ENCODE measurements around the gene TAS1R3. TPM values are rescaled to one million over a fixed set of nuclear protein-coding genes. Genes with fewer than 3 reads are reported as not detected.
A peak's percentile ranks its signal among the peaks of the same experiment; 100 is the strongest.

Gene TAS1R3
- total RNA-seq, 1 donor from 2014 or later: not detected

GRCh38 chr1:1320666-1321448 is 10.2 kb upstream of the TAS1R3 start:
- no peak overlapping the region for H3K27ac ChIP-seq
- H3K36me3 Mint-ChIP-seq: peaks cover 10% of the 10 kb centered on the region
- no peak overlapping the region for H3K4me3 Mint-ChIP-seq
- H3K9me3 Mint-ChIP-seq: no peaks in the 10 kb centered on the region
- H4K20me1 ChIP-seq (ENCODE audit: low read depth): peaks cover 80% of the 10 kb centered on the region
- H3K27me3 ChIP-seq: no peaks in the 10 kb centered on the region
- H3K79me2 ChIP-seq (ENCODE audit: low read depth): peaks cover 91% of the 10 kb centered on the region
- TF ChIP-seq EZH2 (IDR thresholded peaks at IDR 0.05): no peak
- TF ChIP-seq CTCF (IDR thresholded peaks at IDR 0.05): no peak
- TF ChIP-seq EZH2phosphoT487 (IDR thresholded peaks at IDR 0.05): no peak
- H3K27me3 Mint-ChIP-seq (ENCODE audit: insufficient read depth, low read depth): peaks cover 12% of the 10 kb centered on the region
- peaks cover 9% of the 10 kb centered on the region for H3K4me1 ChIP-seq
- H3K4me2 ChIP-seq: no peak overlapping the region
- H3F3A ChIP-seq (ENCODE audit: low read depth): peaks cover 13% of the 10 kb centered on the region
- no peak overlapping the region for H2AFZ ChIP-seq (replicated peaks)
- H3K9ac ChIP-seq: no peak overlapping the region
- H3K4me1 Mint-ChIP-seq: peaks cover 16% of the 10 kb centered on the region
- DNase-seq (ENCODE audit: low spot score): no peak
- no peaks in the 10 kb centered on the region for H3K36me3 ChIP-seq
- no peak overlapping the region for H3K4me3 ChIP-seq
- no peaks in the 10 kb centered on the region for H3K9me3 ChIP-seq (ENCODE audit: low read depth)
- H3K27ac Mint-ChIP-seq: no peak overlapping the region

- H3K27me3 Mint-ChIP-seq (ENCODE audit: insufficient read depth, low read depth): peaks cover 10% of the 10 kb centered on the region
- Histone ChIP-seq H3F3A (ENCODE audit: low read depth) (peaks cover 7% of the 10 kb centered on the region), H3K27ac (no peak overlapping the region), H3K79me2 (ENCODE audit: low read depth) (peaks cover 86% of the 10 kb centered on the region), H4K20me1 (ENCODE audit: low read depth) (peaks cover 79% of the 10 kb centered on the region), H3K36me3 (no peaks in the 10 kb centered on the region), H3K27me3 (no peaks in the 10 kb centered on the region), H3K9me3 (ENCODE audit: low read depth) (no peaks in the 10 kb centered on the region), H3K9ac (no peak overlapping the region), H3K4me3 (no peak overlapping the region), H3K4me2 (no peak overlapping the region), H2AFZ (replicated peaks) (no peak overlapping the region), H3K4me1 (peaks cover 4% of the 10 kb centered on the region)
- no peak overlapping the region for H3K4me3 Mint-ChIP-seq
- peaks cover 9% of the 10 kb centered on the region for H3K36me3 Mint-ChIP-seq
- TF ChIP-seq EZH2 (IDR thresholded peaks at IDR 0.05) (no peak), CTCF (IDR thresholded peaks at IDR 0.05) (no peak), EZH2phosphoT487 (IDR thresholded peaks at IDR 0.05) (no peak)
- DNase-seq (ENCODE audit: low spot score): no peak
- H3K4me1 Mint-ChIP-seq: peaks cover 11% of the 10 kb centered on the region
- no peaks in the 10 kb centered on the region for H3K9me3 Mint-ChIP-seq
- H3K27ac Mint-ChIP-seq: no peak overlapping the region
Observed at GRCh38 chr1:1321477-1321876, 9.6 kb upstream of the TAS1R3 start.

- Histone ChIP-seq H3K36me3 (no peaks in the 10 kb centered on the region), H3K27ac (no peak overlapping the region), H3K4me3 (no peak overlapping the region), H3F3A (ENCODE audit: low read depth) (no peaks in the 10 kb centered on the region), H4K20me1 (ENCODE audit: low read depth) (peaks cover 70% of the 10 kb centered on the region), H3K79me2 (ENCODE audit: low read depth) (peaks cover 77% of the 10 kb centered on the region), H2AFZ (replicated peaks) (no peak overlapping the region), H3K9ac (no peak overlapping the region), H3K4me1 (peaks cover 4% of the 10 kb centered on the region), H3K27me3 (no peaks in the 10 kb centered on the region), H3K9me3 (ENCODE audit: low read depth) (no peaks in the 10 kb centered on the region), H3K4me2 (no peak overlapping the region)
- Mint-ChIP-seq H3K4me1 (peaks cover 11% of the 10 kb centered on the region), H3K27me3 (ENCODE audit: insufficient read depth, low read depth) (peaks cover 13% of the 10 kb centered on the region), H3K9me3 (no peaks in the 10 kb centered on the region), H3K27ac (no peak overlapping the region), H3K36me3 (peaks cover 7% of the 10 kb centered on the region), H3K4me3 (peak overlapping the region; percentile 86)
- no peak for TF ChIP-seq CTCF (IDR thresholded peaks at IDR 0.05)
- no peak for TF ChIP-seq EZH2phosphoT487 (IDR thresholded peaks at IDR 0.05)
- no peak for TF ChIP-seq EZH2 (IDR thresholded peaks at IDR 0.05)
- no peak for DNase-seq (ENCODE audit: low spot score)
Observed at GRCh38 chr1:1322418-1322817, 8.7 kb upstream of the TAS1R3 start.
